C4-2B (cell line): Measurements from ENCODE around the gene IQSEC1.

ENCODE experiments used
- ZFX ChIP-seq: fragments of 450-650 bp; IDR thresholded peaks from 2 replicates; pipeline ENCODE4 v1.6.1; 2017
- TF ChIP-seq, protein P1 (sequence below): fragments of 450-650 bp; conservative IDR thresholded peaks from 2 replicates; pipeline ENCODE4 v1.5.1; 2017; ENCODE audit warnings: mild to moderate bottlenecking

DNA sequence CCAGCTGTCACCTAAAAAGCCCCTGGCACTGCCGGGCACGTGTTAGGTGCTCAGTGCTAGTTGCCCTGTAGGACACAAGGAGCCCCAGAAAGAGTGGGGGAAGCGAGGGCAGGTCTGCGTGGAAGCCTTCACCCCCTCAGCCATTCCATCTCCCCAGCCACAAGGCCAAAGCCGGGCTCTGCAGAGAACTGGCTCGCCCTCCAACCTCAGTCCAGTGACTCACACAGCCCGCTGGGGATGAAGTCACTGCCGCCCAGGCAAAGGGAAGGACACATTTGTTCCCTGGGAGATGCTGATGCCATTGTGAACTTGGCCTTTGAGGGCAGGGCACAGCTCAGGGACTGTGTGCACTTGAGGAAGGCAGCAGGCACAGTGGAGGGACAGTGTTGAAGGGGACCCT lies 48.1 kb downstream of the IQSEC1 start:
- TF ChIP-seq, protein P1, sequence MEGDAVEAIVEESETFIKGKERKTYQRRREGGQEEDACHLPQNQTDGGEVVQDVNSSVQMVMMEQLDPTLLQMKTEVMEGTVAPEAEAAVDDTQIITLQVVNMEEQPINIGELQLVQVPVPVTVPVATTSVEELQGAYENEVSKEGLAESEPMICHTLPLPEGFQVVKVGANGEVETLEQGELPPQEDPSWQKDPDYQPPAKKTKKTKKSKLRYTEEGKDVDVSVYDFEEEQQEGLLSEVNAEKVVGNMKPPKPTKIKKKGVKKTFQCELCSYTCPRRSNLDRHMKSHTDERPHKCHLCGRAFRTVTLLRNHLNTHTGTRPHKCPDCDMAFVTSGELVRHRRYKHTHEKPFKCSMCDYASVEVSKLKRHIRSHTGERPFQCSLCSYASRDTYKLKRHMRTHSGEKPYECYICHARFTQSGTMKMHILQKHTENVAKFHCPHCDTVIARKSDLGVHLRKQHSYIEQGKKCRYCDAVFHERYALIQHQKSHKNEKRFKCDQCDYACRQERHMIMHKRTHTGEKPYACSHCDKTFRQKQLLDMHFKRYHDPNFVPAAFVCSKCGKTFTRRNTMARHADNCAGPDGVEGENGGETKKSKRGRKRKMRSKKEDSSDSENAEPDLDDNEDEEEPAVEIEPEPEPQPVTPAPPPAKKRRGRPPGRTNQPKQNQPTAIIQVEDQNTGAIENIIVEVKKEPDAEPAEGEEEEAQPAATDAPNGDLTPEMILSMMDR, result no peak
- TF ChIP-seq ZFX, result no peak
